ENCODE measurements around the gene LRRC4C. TPM values are rescaled to one million over a fixed set of nuclear protein-coding genes. Genes with fewer than 3 reads are reported as not detected.

LRRC4C gene
- total RNA-seq, 2 donors from 2014 or later, result 0.84 to 0.95 TPM

DNA sequence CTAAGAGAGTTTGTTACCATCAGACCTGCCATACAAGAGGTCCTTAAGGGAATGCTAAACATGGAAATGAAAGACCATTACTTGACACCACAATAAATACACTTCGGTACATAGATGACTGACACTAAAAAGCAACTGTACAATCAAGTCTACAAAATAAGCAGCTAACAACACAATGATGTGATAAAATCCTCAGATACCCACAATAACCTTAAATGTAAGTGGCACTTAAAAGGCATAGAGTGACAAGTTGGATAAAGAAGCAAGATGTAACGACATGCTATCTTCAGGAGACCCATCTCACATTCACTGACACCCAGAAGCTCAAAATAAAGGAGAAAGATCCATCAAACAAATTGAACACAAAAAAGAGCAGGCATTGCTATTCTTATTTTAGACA is 107.6 kb downstream of the LRRC4C start:
- no peak overlapping the region for H3K4me3 Mint-ChIP-seq
- Histone ChIP-seq H3K9ac (ENCODE audit: extremely low read depth, low read length, poor library complexity, severe bottlenecking) (no peak overlapping the region), H3K36me3 (ENCODE audit: control insufficient read depth, insufficient read depth, low read length) (no peaks in the 10 kb centered on the region), H3K27ac (ENCODE audit: low read depth, low read length) (no peak overlapping the region), H3K9me3 (ENCODE audit: control insufficient read depth, low read length) (no peaks in the 10 kb centered on the region), H3K27me3 (ENCODE audit: control insufficient read depth, insufficient read depth, low read length, poor library complexity, severe bottlenecking) (no peaks in the 10 kb centered on the region), H3K4me3 (ENCODE audit: low read length) (no peak overlapping the region), H3K4me1 (ENCODE audit: control insufficient read depth, insufficient read depth, low read length) (no peaks in the 10 kb centered on the region)
- 80 to 100% methylated on average over 1 to 2 of the region's 2 CpGs for WGBS, 2 experiments (ENCODE audit: insufficient coverage in 1 of 2, insufficient read length in 1 of 2)
- peaks cover 7% of the 10 kb centered on the region for H3K4me1 Mint-ChIP-seq
- H3K36me3 Mint-ChIP-seq (ENCODE audit: low read depth), result no peaks in the 10 kb centered on the region
- no peak for DNase-seq
- peaks cover 3% of the 10 kb centered on the region for H3K27me3 Mint-ChIP-seq (ENCODE audit: insufficient read depth)
- no peaks in the 10 kb centered on the region for H3K9me3 Mint-ChIP-seq
- H3K27ac Mint-ChIP-seq, result no peak overlapping the region
- no peak for TF ChIP-seq CTCF (conservative IDR thresholded peaks at IDR 0.05)

GRCh38 chr11:41346042-41346441 is 113.4 kb downstream of the LRRC4C start:
- no peak for TF ChIP-seq CTCF (conservative IDR thresholded peaks at IDR 0.05)
- Mint-ChIP-seq H3K9me3 (no peaks in the 10 kb centered on the region), H3K4me1 (no peaks in the 10 kb centered on the region), H3K36me3 (ENCODE audit: low read depth) (no peaks in the 10 kb centered on the region), H3K27ac (no peak overlapping the region), H3K4me3 (no peak overlapping the region), H3K27me3 (ENCODE audit: insufficient read depth) (no peaks in the 10 kb centered on the region)
- Histone ChIP-seq H3K4me1 (ENCODE audit: control insufficient read depth, insufficient read depth, low read length) (no peaks in the 10 kb centered on the region), H3K36me3 (ENCODE audit: control insufficient read depth, insufficient read depth, low read length) (no peaks in the 10 kb centered on the region), H3K9ac (ENCODE audit: extremely low read depth, low read length, poor library complexity, severe bottlenecking) (no peak overlapping the region), H3K27me3 (ENCODE audit: control insufficient read depth, insufficient read depth, low read length, poor library complexity, severe bottlenecking) (no peaks in the 10 kb centered on the region), H3K4me3 (ENCODE audit: low read length) (no peak overlapping the region), H3K27ac (ENCODE audit: low read depth, low read length) (no peak overlapping the region), H3K9me3 (ENCODE audit: control insufficient read depth, low read length) (no peaks in the 10 kb centered on the region)
- 95% methylated on average over 2 of the region's 2 CpGs; no CpG with 5 or more reads in 1 of the 2 experiments for WGBS, 2 experiments (ENCODE audit: insufficient coverage in 1 of 2, insufficient read length in 1 of 2)
- DNase-seq, result no peak

DNA sequence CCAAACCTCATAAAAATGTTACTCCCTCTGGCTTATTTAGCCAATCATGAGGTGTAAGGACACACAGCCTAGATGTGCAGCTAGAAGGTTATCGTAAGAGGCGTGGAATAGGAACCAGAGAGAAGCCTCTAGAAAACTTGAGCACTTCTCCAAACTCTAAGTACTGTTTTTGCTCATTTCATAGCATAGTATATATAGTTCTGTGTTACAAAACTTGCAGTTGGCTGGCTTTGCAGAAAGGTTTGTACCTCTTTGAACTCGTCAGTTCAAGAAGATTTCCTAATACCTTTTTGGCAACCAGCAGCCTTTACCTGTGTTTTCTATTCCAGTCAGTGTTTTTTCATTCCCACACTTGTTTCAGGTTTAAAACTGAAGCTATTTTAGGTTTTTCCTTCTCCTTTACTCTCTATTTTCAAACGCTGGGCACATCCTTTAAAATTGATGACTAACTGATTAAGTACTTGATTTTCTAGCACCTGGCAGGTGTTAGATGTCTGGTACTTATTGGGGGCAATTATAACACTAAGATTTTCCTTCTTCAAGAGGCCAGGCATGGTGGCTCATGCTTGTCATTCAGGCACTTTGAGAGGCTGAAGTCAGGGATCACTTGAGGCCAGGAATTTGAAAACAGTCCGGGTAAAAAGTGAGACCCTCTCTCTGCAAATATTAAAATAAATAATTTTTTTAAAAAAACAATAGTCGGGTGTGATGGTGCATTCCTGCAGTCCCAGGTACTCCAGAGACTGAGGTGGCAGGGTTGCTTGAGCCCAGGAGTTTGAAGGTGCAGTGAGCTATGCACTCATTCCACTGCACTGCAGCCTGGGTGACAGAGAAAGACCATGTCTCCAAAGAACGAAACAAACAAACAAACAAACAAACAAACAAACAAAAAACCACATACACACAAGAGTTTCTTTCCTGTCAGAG is 125.2 kb downstream of the LRRC4C start:
- Histone ChIP-seq H3K9me3 (ENCODE audit: control insufficient read depth, low read length) (no peaks in the 10 kb centered on the region), H3K27me3 (ENCODE audit: control insufficient read depth, insufficient read depth, low read length, poor library complexity, severe bottlenecking) (no peaks in the 10 kb centered on the region), H3K4me1 (ENCODE audit: control insufficient read depth, insufficient read depth, low read length) (no peaks in the 10 kb centered on the region), H3K9ac (ENCODE audit: extremely low read depth, low read length, poor library complexity, severe bottlenecking) (no peak overlapping the region), H3K36me3 (ENCODE audit: control insufficient read depth, insufficient read depth, low read length) (no peaks in the 10 kb centered on the region), H3K27ac (ENCODE audit: low read depth, low read length) (no peak overlapping the region), H3K4me3 (ENCODE audit: low read length) (no peak overlapping the region)
- no peak for DNase-seq
- no peak for TF ChIP-seq CTCF (conservative IDR thresholded peaks at IDR 0.05)
- H3K36me3 Mint-ChIP-seq (ENCODE audit: low read depth), result peaks cover 2% of the 10 kb centered on the region
- H3K4me3 Mint-ChIP-seq, result no peak overlapping the region
- no peak overlapping the region for H3K27ac Mint-ChIP-seq
- H3K4me1 Mint-ChIP-seq, result no peaks in the 10 kb centered on the region
- peaks cover 6% of the 10 kb centered on the region for H3K9me3 Mint-ChIP-seq
- no peaks in the 10 kb centered on the region for H3K27me3 Mint-ChIP-seq (ENCODE audit: insufficient read depth)
- 92 to 93% methylated on average over 2 to 7 of the region's 7 CpGs for WGBS, 2 experiments (ENCODE audit: insufficient coverage in 1 of 2, insufficient read length in 1 of 2)

All from endodermal cell (in vitro differentiated cells).